ENCODE data around the gene GGA1. TPM values are rescaled to one million over a fixed set of nuclear protein-coding genes. Genes with fewer than 3 reads are reported as not detected.

The GGA1 gene
- total and polyA plus RNA-seq, 2 of the 4 experiments (the other 2 are of a cell fraction), result 17.2 to 48.5 TPM

DNA sequence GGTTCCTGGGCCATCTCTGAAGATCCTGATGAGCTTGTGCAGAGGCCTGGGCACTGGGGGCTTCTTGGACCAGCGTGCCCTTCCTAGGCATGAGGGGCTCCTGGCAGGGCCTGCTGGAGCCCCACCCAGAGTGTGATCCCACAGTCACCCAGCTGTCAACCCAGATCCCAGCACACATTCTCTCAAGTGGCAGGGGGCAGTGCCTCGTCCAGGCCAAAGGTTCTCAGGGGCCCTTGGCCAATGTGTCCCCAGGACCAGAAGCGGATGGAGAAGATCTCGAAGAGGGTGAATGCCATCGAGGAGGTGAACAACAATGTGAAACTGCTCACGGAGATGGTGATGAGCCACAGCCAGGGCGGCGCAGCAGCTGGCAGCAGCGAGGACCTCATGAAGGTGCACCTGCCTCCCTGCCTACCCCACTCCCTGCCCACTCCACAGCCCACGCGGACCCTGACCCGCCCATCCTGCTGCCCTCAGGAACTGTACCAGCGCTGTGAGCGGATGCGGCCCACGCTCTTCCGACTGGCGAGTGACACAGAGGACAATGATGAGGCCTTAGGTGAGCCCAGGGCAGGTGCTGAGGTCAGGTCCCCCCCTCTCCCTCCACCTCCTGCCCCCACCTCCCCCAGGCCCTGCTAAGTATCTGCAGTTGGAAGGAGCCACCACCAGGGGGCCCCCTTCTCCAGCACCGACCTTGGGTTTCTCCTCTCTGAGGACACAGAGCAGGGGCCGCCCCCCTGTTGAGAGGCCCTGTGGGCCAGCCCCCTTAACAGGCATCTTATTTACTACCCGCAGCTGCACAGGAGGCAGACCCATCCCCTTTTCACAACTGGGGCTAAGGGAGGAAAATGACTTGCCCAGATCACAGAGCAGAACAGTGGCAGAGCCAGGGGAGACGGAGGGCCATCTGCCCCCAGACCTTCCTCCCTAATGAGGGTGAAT, 14.7 kb downstream of the GGA1 start:
- DNase-seq, result peak; percentile 43
- TF ChIP-seq FOS (IDR thresholded peaks at IDR 0.05; ENCODE audit: low read depth, low read length) (no peak), NFE2L2 (IDR thresholded peaks at IDR 0.05; ENCODE audit: low read depth, low read length) (no peak), POLR2A (IDR thresholded peaks at IDR 0.05; ENCODE audit: low read depth, low read length) (no peak), MAFK (IDR thresholded peaks at IDR 0.05; ENCODE audit: low read depth, low read length) (no peak), RFX5 (IDR thresholded peaks at IDR 0.05; ENCODE audit: low read depth, low read length) (no peak), MAZ (IDR thresholded peaks at IDR 0.05; ENCODE audit: borderline replicate concordance, low read depth, low read length) (peak; percentile 85), RAD21 (IDR thresholded peaks at IDR 0.05; ENCODE audit: low read length) (peak; percentile 65), BHLHE40 (IDR thresholded peaks at IDR 0.05; ENCODE audit: low read depth, low read length) (no peak), RCOR1 (IDR thresholded peaks at IDR 0.05; ENCODE audit: insufficient replicate concordance, low read length) (no peak), SMC3 (IDR thresholded peaks at IDR 0.05; ENCODE audit: low read depth, low read length) (peak; percentile 63)
- TF ChIP-seq, protein P1, sequence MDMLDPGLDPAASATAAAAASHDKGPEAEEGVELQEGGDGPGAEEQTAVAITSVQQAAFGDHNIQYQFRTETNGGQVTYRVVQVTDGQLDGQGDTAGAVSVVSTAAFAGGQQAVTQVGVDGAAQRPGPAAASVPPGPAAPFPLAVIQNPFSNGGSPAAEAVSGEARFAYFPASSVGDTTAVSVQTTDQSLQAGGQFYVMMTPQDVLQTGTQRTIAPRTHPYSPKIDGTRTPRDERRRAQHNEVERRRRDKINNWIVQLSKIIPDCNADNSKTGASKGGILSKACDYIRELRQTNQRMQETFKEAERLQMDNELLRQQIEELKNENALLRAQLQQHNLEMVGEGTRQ (IDR thresholded peaks at IDR 0.05; ENCODE audit: low read depth, low read length), result no peak
- TF ChIP-seq, protein P2, sequence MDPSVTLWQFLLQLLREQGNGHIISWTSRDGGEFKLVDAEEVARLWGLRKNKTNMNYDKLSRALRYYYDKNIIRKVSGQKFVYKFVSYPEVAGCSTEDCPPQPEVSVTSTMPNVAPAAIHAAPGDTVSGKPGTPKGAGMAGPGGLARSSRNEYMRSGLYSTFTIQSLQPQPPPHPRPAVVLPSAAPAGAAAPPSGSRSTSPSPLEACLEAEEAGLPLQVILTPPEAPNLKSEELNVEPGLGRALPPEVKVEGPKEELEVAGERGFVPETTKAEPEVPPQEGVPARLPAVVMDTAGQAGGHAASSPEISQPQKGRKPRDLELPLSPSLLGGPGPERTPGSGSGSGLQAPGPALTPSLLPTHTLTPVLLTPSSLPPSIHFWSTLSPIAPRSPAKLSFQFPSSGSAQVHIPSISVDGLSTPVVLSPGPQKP (IDR thresholded peaks at IDR 0.05; ENCODE audit: borderline replicate concordance, low read depth, low read length), result no peak
- TF ChIP-seq, protein P3, sequence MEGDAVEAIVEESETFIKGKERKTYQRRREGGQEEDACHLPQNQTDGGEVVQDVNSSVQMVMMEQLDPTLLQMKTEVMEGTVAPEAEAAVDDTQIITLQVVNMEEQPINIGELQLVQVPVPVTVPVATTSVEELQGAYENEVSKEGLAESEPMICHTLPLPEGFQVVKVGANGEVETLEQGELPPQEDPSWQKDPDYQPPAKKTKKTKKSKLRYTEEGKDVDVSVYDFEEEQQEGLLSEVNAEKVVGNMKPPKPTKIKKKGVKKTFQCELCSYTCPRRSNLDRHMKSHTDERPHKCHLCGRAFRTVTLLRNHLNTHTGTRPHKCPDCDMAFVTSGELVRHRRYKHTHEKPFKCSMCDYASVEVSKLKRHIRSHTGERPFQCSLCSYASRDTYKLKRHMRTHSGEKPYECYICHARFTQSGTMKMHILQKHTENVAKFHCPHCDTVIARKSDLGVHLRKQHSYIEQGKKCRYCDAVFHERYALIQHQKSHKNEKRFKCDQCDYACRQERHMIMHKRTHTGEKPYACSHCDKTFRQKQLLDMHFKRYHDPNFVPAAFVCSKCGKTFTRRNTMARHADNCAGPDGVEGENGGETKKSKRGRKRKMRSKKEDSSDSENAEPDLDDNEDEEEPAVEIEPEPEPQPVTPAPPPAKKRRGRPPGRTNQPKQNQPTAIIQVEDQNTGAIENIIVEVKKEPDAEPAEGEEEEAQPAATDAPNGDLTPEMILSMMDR (conservative IDR thresholded peaks at IDR 0.05; ENCODE audit: low read depth, low read length), result peak; percentile 70

More for the DNA sequence above, 14.7 kb downstream of the GGA1 start:
- no TSS peak for BruUV-seq (replicated peaks)
- 75% methylated on average over 4 of the region's 22 CpGs; no CpG with 5 or more reads in 1 of the 2 experiments for WGBS, 2 experiments (ENCODE audit: extremely low coverage in 2 of 2, insufficient read length in 1 of 2)
- intact Hi-C loops (cut with micrococcal nuclease), result loop anchor here (1.0 kb wide), 2 partner anchors 58 to 129 kb away; no protein-coding TSS in a partner anchor
- peak overlapping the region; percentile 56; the same call in 1 of the 2 replicates for H3K4ac ChIP-seq (ENCODE audit: low read depth, low read length)
- no peak overlapping the region for H3K4me3 ChIP-seq (ENCODE audit: insufficient read depth, low read depth, low read length)
- no peak overlapping the region for H4K91ac ChIP-seq (ENCODE audit: insufficient read depth, low read depth, low read length)
- H2AK5ac ChIP-seq (ENCODE audit: low read depth, low read length), result peak overlapping the region; percentile 63; the same call in 1 of the 2 replicates
- no peaks in the 10 kb centered on the region; the same call in 1 of the 2 replicates for H4K20me1 ChIP-seq (ENCODE audit: insufficient read depth, low read length)
- H2BK20ac ChIP-seq (ENCODE audit: low read depth, low read length), result no peak overlapping the region
- peak overlapping the region; percentile 9; the same call in 1 of the 2 replicates for H3K27ac ChIP-seq (ENCODE audit: insufficient read depth, low read length)
- dilution Hi-C loops (cut with HindIII; ENCODE audit: low sequenced_read_pairs, unreplicated experiment), result no loop called here
- CTCF ChIA-PET, result interaction anchor here (0.7 kb wide), 1 partner anchor 10 kb away, joined by 3 read pairs; no protein-coding TSS in a partner anchor
- peak overlapping the region; percentile 79 for H2AK9ac ChIP-seq (replicated peaks; ENCODE audit: low read depth, low read length, poor library complexity)
- peak; percentile 94 for ATAC-seq (ENCODE audit: low read depth)
- H3K9me1 ChIP-seq (ENCODE audit: insufficient read depth, low read length), result no peaks in the 10 kb centered on the region
- peak overlapping the region; percentile 6; the same call in 1 of the 2 replicates for H4K5ac ChIP-seq (ENCODE audit: low read depth, low read length)
- H3K23ac ChIP-seq (ENCODE audit: low read depth, low read length), result no peak overlapping the region
- no peak overlapping the region for H3K18ac ChIP-seq (ENCODE audit: low read depth, low read length)
- H2BK15ac ChIP-seq (ENCODE audit: low read depth, low read length), result no peak overlapping the region
- H2BK5ac ChIP-seq (ENCODE audit: low read depth, low read length, poor library complexity, severe bottlenecking), result no peak overlapping the region
- H3K4me2 ChIP-seq (ENCODE audit: low read depth, low read length), result no peak overlapping the region; the same call in 1 of the 2 replicates
- no peaks in the 10 kb centered on the region for H3K9me3 ChIP-seq (ENCODE audit: control insufficient read depth, insufficient read depth, low read length)
- POLR2A ChIA-PET (ENCODE audit: unreplicated experiment), result no interaction called here
- H3K56ac ChIP-seq (ENCODE audit: extremely low read depth, insufficient read depth, low read length), result no peak overlapping the region
- H3K14ac ChIP-seq (replicated peaks; ENCODE audit: low read depth, low read length), result no peak overlapping the region
- H3K36me3 ChIP-seq (ENCODE audit: control insufficient read depth, insufficient read depth, low read length), result peaks cover 47% of the 10 kb centered on the region
- peak overlapping the region in 1 of 2 experiments; percentile 26; a peak in 1 of 4 replicates for H4K8ac ChIP-seq (ENCODE audit: low read depth in 2 of 2, low read length in 2 of 2)
- H3K27me3 ChIP-seq (ENCODE audit: control insufficient read depth, insufficient read depth, low read length), result no peaks in the 10 kb centered on the region
- H2BK120ac ChIP-seq (ENCODE audit: low read depth, low read length), result no peak overlapping the region
- in situ Hi-C loops (cut with MboI; ENCODE audit: low sequenced_read_pairs), result no loop called here
- peak overlapping the region; percentile 79 for H2AFZ ChIP-seq (replicated peaks; ENCODE audit: low read length, poor library complexity)
- H3K79me1 ChIP-seq (ENCODE audit: low read depth in 1 of 2, low read length in 2 of 2), result peaks cover 0 to 12% of the 10 kb centered on the region in 2 experiments; a peak in 2 of 4 replicates
- H3K4me1 ChIP-seq (ENCODE audit: control insufficient read depth, insufficient read depth, low read length), result peaks cover 3% of the 10 kb centered on the region; the same call in 1 of the 2 replicates
- H3K9ac ChIP-seq (ENCODE audit: low read depth, low read length), result peak overlapping the region; percentile 3; the same call in 1 of the 2 replicates

Data from IMR-90 (cell line).